GM23248 (cell line): ENCODE data around the gene LDLRAD4.

ENCODE experiments used
- EZH2 ChIP-seq: fragments of 200-600 bp; sonication (generic); IDR thresholded peaks from 2 replicates; pipeline ENCODE4 v1.6.1; 2018; ENCODE audit warnings: antibody characterized with exemption, mild to moderate bottlenecking; ENCODE audit not compliant: insufficient read depth, poor library complexity, severe bottlenecking
- EZH2phosphoT487 ChIP-seq: fragments of 200-600 bp; sonication (generic); IDR thresholded peaks from 2 replicates; pipeline ENCODE4 v1.6.1; 2018; ENCODE audit warnings: antibody characterized with exemption, moderate library complexity, mild to moderate bottlenecking, low read depth; ENCODE audit not compliant: insufficient read depth

DNA sequence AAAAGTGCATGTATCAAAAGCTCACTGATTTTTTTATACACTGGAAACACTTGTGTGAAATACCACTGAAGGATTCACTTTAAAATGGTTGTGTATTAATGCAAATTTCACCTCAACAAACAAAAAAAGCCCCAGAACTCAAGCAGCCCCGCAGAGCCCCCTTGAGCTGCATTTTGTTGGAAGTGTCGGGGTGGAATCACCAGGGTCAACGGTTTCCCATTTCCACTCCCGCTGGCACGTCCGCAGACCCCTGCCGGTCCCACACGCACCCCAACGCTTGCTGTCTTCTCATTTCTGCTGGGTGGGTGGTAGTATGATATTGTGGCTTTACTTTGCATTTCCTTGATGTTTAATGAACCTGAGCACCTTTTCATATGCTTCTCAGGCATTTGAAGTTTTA lies 268.1 kb downstream of the LDLRAD4 start:
- TF ChIP-seq EZH2 (no peak), EZH2phosphoT487 (no peak)
